ENCODE results near the gene PEG3. TPM values are rescaled to one million over a fixed set of nuclear protein-coding genes. Genes with fewer than 3 reads are reported as not detected.

The PEG3 gene
- total RNA-seq (2011; cell fraction: chromatin; rRNA removed; ENCODE audit: low replicate concordance) = not detected in 2 replicates
- not detected in 2 replicates for total RNA-seq (2011; cell fraction: nucleolus; rRNA removed)
- total RNA-seq (2011; cell fraction: nucleoplasm; rRNA removed) = not detected in 2 replicates
- total RNA-seq (2014; rRNA removed) = not detected in 2 replicates
- not detected in 2 replicates for total RNA-seq (2014; rRNA removed; fragmentation: Illumina TruSeq; extraction: Trizol)
- total RNA-seq (2015; rRNA removed; fragmentation: Illumina TruSeq; extraction: Trizol) = not detected in 2 replicates
- 0.34 and 0.40 TPM in 2 replicates for total RNA-seq (2021)
- not detected in 2 replicates for polyA plus RNA-seq (2011; rRNA removed)
- not detected in 2 replicates for polyA plus RNA-seq (2011; cell fraction: cytosol; rRNA removed)
- polyA plus RNA-seq (2011; cell fraction: nucleus; rRNA removed) = 0.03 TPM in 1 of 2 replicates, not detected in the other
- polyA plus RNA-seq (2012) = 0.01 TPM in 1 of 2 replicates, not detected in the other
- not detected in 2 replicates for polyA plus RNA-seq (2014; fragmentation: Illumina TruSeq; extraction: Trizol)
- under 1 TPM in 1 of 2 experiments, not detected in 1; 0.04 TPM for polyA plus RNA-seq (2014; fragmentation: Nextera tagmentation; extraction: Ambion mirVana)
- polyA plus RNA-seq (2014; rRNA removed) = not detected in 2 replicates
- not detected in 2 replicates for polyA minus RNA-seq (2011; rRNA and poly(A)+ RNA removed)
- 1.2 TPM in 1 of 2 replicates, not detected in the other for polyA minus RNA-seq (2011; cell fraction: cytosol; rRNA and poly(A)+ RNA removed)
- not detected in 2 replicates for polyA minus RNA-seq (2011; cell fraction: nucleus; rRNA and poly(A)+ RNA removed)
- percentile 11 among the genes with signal in this experiment for Bru-seq, nascent RNA
- BruChase-seq, experiment 1, labeled RNA remaining after a 2-hour chase = percentile 22 among the genes with signal in this experiment
- BruChase-seq, experiment 2, labeled RNA remaining after a 6-hour chase = percentile 11 among the genes with signal in this experiment
- long read RNA-seq, experiment 1 = 0 reads
- long read RNA-seq, experiment 2 = 0 reads
- long read RNA-seq, experiment 3 = 0 reads

DNA sequence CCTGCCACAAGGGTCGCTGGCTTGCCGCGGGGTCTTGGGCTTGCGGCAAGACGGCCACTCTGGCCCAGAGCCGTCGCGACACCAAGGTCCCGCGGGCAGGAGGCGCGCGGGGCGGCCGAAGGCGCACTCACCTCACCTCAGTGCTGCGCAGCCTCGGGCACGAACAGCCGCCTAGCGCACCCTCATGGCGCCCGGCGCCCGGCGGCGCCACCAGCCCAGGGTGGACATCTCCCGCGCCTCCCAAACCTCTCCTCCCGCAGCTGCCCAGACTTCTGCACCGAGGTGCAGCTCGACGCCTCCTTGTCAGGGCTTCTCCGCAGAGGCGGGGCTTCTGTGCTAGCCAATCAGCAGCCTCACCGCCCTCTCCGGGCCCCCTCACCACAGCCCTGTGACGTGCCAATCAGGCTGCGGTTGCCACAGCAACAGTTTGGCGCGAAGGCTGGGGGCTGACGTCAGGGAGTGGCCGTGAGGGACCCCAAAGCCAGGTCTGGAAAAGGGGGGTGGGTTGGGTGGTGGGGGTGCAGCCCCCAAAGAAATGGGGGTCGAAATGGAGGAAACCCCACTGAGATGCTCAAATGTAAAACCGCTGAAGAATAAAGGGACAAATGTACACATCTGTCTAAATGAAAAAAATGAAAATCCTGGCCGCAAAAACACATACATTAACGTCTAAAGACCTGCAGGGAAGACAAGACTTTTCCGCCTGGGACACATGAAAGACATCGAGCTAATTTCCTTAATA, at the start of gene PEG3, which contains the start of gene ZIM2:
TSS of gene PEG3 (minus strand) at position 276 of the 742 bp plus-strand sequence. CDS start 16,071 bp downstream, outside the sequence.
TSS of gene ZIM2 (minus strand) at position 276 of the 742 bp plus-strand sequence. CDS start 16,449 bp downstream, outside the sequence.
- ATAC-seq (no peak), FAIRE-seq (no peak), DNase-seq (ENCODE audit: extremely low read depth in 1 of 4, low spot score in 3 of 4) (no peak)
- CTCF ChIA-PET (ENCODE audit: low intra/inter-chr PET ratio) = no interaction called here
- Histone ChIP-seq H3K79me2 (ENCODE audit: control insufficient read depth, insufficient read depth, low read length) (no peaks in the 10 kb centered on the region), H3K27me3 (ENCODE audit: control insufficient read depth in 2 of 2, insufficient read depth in 2 of 2, low read length in 2 of 2) (no peaks in the 10 kb centered on the region), H3K4me1 (replicated peaks in 1 of 2; ENCODE audit: control insufficient read depth in 2 of 2, insufficient read depth in 2 of 2, low read length in 2 of 2) (no peaks in the 10 kb centered on the region), H3K9me3 (replicated peaks; ENCODE audit: control insufficient read depth, insufficient read depth, low read depth, low read length) (peaks cover 2% of the 10 kb centered on the region; the same call in 1 of the 2 replicates), H3K9ac (ENCODE audit: insufficient read depth in 1 of 2, low read depth in 2 of 2, low read length in 2 of 2) (no peak within 1 kb of the TSS), H3K4me2 (ENCODE audit: insufficient read depth, low read length) (no peak within 1 kb of the TSS), H2AFZ (ENCODE audit: low read depth, low read length) (no peak within 1 kb of the TSS), H3K36me3 (ENCODE audit: control insufficient read depth, insufficient read depth, low read length) (no peaks in the 10 kb centered on the region), H3K9me1 (ENCODE audit: control insufficient read depth, insufficient read depth, low read length) (no peaks in the 10 kb centered on the region), H3K4me3 (no peak within 1 kb of the TSS), H3K27ac (ENCODE audit: extremely low read depth, low read depth, low read length) (no peak within 1 kb of the TSS), H4K20me1 (replicated peaks; ENCODE audit: control insufficient read depth, insufficient read depth, low read length) (no peaks in the 10 kb centered on the region)
- 54% methylated on average over 31 of the region's 49 CpGs for WGBS (ENCODE audit: insufficient coverage, low coverage, missing lambda C conversion rate)
- BruUV-seq (replicated peaks) = no TSS peak
- TF ChIP-seq BRD4 (IDR thresholded peaks at IDR 0.05) (no peak), KAT7 (CRISPR knock-in tag; IDR thresholded peaks at IDR 0.05; ENCODE audit: borderline replicate concordance) (no peak), ELF4 (CRISPR knock-in tag; IDR thresholded peaks at IDR 0.05) (no peak), CEBPG (CRISPR knock-in tag; IDR thresholded peaks at IDR 0.05) (no peak), CEBPG (tag; conservative IDR thresholded peaks at IDR 0.05 in 1 of 2, IDR thresholded peaks at IDR 0.05 in 1 of 2) (no peak), MYNN (IDR thresholded peaks at IDR 0.05) (no peak), MYNN (CRISPR knock-in tag; IDR thresholded peaks at IDR 0.05) (no peak), XRCC4 (IDR thresholded peaks at IDR 0.05; ENCODE audit: extremely low read depth, insufficient read depth, insufficient read length) (no peak), KAT8 (IDR thresholded peaks at IDR 0.05; ENCODE audit: low read depth) (no peak)
- TF ChIP-seq, protein P1, sequence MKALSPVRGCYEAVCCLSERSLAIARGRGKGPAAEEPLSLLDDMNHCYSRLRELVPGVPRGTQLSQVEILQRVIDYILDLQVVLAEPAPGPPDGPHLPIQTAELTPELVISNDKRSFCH (CRISPR knock-in tag; IDR thresholded peaks at IDR 0.05) = no peak
- TF ChIP-seq, protein P1 (tag; IDR thresholded peaks at IDR 0.05) = no peak
- TF ChIP-seq, protein P2, sequence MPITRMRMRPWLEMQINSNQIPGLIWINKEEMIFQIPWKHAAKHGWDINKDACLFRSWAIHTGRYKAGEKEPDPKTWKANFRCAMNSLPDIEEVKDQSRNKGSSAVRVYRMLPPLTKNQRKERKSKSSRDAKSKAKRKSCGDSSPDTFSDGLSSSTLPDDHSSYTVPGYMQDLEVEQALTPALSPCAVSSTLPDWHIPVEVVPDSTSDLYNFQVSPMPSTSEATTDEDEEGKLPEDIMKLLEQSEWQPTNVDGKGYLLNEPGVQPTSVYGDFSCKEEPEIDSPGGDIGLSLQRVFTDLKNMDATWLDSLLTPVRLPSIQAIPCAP (CRISPR knock-in tag; IDR thresholded peaks at IDR 0.05; ENCODE audit: borderline replicate concordance) = no peak
- TF ChIP-seq, protein P3, sequence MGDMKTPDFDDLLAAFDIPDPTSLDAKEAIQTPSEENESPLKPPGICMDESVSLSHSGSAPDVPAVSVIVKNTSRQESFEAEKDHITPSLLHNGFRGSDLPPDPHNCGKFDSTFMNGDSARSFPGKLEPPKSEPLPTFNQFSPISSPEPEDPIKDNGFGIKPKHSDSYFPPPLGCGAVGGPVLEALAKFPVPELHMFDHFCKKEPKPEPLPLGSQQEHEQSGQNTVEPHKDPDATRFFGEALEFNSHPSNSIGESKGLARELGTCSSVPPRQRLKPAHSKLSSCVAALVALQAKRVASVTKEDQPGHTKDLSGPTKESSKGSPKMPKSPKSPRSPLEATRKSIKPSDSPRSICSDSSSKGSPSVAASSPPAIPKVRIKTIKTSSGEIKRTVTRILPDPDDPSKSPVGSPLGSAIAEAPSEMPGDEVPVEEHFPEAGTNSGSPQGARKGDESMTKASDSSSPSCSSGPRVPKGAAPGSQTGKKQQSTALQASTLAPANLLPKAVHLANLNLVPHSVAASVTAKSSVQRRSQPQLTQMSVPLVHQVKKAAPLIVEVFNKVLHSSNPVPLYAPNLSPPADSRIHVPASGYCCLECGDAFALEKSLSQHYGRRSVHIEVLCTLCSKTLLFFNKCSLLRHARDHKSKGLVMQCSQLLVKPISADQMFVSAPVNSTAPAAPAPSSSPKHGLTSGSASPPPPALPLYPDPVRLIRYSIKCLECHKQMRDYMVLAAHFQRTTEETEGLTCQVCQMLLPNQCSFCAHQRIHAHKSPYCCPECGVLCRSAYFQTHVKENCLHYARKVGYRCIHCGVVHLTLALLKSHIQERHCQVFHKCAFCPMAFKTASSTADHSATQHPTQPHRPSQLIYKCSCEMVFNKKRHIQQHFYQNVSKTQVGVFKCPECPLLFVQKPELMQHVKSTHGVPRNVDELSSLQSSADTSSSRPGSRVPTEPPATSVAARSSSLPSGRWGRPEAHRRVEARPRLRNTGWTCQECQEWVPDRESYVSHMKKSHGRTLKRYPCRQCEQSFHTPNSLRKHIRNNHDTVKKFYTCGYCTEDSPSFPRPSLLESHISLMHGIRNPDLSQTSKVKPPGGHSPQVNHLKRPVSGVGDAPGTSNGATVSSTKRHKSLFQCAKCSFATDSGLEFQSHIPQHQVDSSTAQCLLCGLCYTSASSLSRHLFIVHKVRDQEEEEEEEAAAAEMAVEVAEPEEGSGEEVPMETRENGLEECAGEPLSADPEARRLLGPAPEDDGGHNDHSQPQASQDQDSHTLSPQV (IDR thresholded peaks at IDR 0.05) = no peak
- POLR2A ChIA-PET = no interaction called here
- intact Hi-C loops (cut with micrococcal nuclease) (no loop called here), in situ Hi-C loops (cut with MboI) (no loop called here)
